DMS114 treated with DMSO at 0.1 percent for 48 hours (cell line): ENCODE results near the gene NRIP1.

Experiments used
- DNase-seq: peaks from one replicate; lab custom pipeline; 2025; ENCODE audit not compliant: unreplicated experiment; lab: John Stamatoyannopoulos, UW

Gene NRIP1

GRCh38 chr21:15009837-15010363 is 54.9 kb downstream of the NRIP1 start:
- DNase-seq = no peak

- DNase-seq = no peak
These were observed 57.0 kb downstream of the NRIP1 start for GRCh38 chr21:15007716-15008296.

GRCh38 chr21:15006594-15007230 is 58.1 kb downstream of the NRIP1 start:
- DNase-seq = no peak

- no peak for DNase-seq
These were observed 59.4 kb downstream of the NRIP1 start for GRCh38 chr21:15005391-15005790.

GRCh38 chr21:15004721-15005370 is 60.0 kb downstream of the NRIP1 start:
- DNase-seq = no peak

- DNase-seq = no peak
These were observed 61.2 kb downstream of the NRIP1 start for GRCh38 chr21:15003463-15004135.

- DNase-seq = no peak
These were observed 62.8 kb downstream of the NRIP1 start for GRCh38 chr21:15001857-15002606.

GRCh38 chr21:15001113-15001512 is 63.7 kb downstream of the NRIP1 start:
- DNase-seq = no peak

GRCh38 chr21:15000081-15000480 is 64.7 kb downstream of the NRIP1 start:
- no peak for DNase-seq

GRCh38 chr21:14998784-14999183 is 66.0 kb downstream of the NRIP1 start:
- DNase-seq = no peak

GRCh38 chr21:14998336-14998735 is 66.5 kb downstream of the NRIP1 start:
- no peak for DNase-seq

- DNase-seq = no peak
These were observed 68.9 kb downstream of the NRIP1 start for GRCh38 chr21:14995695-14996490.

- DNase-seq = no peak
These were observed 69.6 kb downstream of the NRIP1 start for GRCh38 chr21:14995226-14995625.

- DNase-seq = no peak
These were observed 71.7 kb downstream of the NRIP1 start for GRCh38 chr21:14993115-14993514.

- no peak for DNase-seq
These were observed 72.8 kb downstream of the NRIP1 start for GRCh38 chr21:14991957-14992356.

GRCh38 chr21:14989359-14989758 is 75.4 kb downstream of the NRIP1 start:
- no peak for DNase-seq

GRCh38 chr21:14988760-14989159 is 76.0 kb downstream of the NRIP1 start:
- DNase-seq = no peak

GRCh38 chr21:14987370-14988170 is 77.2 kb downstream of the NRIP1 start:
- DNase-seq = no peak

- DNase-seq = no peak
These were observed 79.5 kb downstream of the NRIP1 start for GRCh38 chr21:14985306-14985705.
